ENCODE results near the gene BCCIP.

The BCCIP gene

DNA sequence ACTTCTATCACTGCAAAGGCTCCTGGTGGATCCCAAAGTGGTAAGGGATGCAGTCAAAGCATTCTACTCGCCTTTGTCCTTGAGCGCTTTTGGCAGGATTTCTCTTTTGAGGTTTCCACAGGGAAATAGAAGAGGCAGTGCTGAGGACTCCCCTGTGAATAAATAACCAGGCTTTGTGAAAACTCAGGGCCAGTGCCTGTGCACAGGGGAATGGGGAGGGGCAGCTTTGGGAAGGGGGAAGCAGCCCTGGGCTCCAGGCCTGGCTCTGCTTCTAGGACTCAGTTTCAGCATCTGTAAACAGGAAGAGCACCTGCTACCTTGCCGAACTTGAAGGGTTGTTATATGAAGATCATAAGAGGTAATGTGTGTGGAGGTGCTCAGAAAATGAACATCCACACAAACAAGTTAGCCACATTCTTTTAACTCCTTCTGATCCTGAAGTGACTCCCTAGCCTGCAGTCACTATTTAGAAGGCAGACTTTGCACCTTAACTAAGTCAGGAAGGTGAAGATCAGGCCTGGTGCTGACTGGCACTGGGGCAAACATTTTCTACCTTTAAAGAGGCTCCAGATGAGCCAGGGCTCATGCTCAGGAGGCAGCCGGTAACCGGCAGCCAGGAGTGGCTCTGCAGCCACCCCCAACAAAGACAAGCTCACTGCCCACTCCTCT is 25.2 kb upstream of the BCCIP start:
- DNase-seq = no peak

DNA sequence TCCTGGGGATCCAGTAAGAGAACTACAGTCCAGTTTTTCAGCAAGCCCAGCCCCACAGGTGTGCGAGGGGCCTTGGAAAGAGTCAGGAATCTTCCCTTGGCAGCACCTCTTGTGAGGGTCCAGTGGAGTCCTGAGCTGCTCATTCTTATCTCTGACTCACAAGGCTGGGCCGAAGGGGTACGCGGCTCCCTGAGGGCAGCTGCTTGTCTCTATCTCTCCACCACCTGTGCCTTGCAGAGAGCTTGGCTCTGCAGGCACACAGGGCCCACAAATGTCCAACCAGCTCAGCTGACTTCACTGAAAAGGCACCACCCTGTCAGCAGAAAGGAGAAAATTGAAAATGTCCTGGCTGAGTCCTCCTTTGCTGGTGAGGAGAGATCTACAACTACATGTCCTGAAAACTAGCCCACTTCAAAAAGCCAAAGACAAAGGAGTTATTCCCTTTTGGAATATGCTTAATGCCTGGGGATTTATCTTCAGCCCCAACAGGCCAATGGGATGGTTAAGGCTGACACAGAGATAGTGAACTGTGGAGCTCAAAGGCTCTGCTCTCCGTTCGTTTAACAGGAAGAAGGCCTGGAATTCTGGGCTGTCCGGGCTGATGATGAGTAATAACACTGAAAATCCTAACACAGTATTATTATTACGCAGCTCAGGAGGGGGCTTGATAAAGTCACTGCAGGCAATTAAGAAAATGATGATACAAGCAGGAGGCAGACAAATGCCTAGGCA is 23.7 kb upstream of the BCCIP start:
- DNase-seq = no peak

DNA sequence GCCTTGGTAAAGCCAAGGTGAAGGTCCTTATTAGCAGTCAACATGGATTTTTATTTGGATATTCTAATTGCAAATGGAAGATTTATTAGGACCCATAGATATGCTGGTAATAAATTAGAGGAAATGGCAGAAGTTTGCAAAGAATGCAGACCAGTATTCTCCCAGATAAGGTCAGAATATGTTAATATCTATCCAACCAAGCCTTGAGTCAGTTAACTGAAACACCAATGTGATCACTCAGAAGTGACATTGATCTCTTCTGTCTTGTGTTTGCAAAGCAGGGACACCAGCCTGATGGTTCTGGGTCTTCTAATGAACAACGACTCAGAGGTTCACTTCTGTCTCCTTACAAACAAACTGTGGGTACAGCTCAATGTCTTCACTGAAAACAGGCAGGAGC is 21.8 kb upstream of the BCCIP start:
- DNase-seq = no peak

DNA sequence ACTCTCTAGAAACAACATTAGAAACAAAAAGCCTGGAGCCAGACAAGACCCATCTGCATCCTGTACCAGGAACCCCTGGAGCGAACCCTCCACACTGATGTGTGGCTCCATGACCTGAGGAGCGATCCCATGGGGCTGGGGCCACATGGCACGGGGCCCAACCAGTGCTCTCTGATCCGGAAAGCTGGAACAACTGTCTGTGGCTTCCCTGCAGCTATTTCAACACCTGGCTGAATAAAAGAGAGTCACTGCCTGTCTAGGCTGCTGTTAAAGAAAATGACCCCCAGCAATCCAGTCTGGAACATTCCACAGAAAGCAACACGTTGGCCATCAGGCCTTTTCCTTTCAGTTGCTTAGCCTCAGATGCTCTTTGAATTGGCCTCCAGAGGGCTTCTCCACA is 21.2 kb upstream of the BCCIP start:
- DNase-seq = no peak

DNA sequence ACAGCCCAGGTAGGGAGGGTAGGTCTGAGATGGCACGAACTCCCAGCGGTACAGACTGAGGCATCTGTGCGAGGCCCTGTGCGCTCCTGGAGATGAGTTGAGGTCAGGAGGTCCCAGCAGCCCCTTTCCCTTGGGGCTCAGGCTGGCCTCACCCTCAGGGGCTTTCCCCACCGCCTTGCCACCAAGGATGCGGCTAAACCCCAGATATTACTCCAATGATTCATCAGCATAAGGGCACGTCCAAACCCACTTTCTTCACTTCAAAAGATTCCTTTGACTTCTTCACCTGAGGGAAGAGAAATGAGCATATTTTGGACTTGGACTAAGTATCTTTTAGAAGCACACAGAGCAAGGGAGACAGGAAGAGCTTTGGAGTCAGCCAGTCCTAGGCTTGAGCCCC is 20.6 kb upstream of the BCCIP start:
- DNase-seq = no peak

DNA sequence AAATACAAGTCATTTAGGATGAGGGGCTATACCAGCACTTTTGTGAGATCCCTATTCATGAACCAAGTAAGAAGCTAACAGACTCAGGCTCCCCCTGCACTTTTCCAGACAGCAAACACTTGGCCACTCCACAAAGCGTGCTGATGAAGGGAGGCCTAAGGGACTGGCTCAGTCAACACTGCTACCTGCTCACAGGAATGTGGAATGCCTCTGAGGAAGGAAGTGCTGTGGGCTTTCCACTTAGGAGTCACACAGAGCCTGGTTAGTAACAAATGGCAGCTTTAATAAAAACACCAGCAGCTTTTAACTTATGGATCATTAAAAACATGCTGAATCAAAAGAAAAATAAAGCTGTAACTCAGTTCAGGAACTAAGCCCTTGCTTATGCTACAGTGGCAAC is 15.3 kb upstream of the BCCIP start:
- no peak for DNase-seq

DNA sequence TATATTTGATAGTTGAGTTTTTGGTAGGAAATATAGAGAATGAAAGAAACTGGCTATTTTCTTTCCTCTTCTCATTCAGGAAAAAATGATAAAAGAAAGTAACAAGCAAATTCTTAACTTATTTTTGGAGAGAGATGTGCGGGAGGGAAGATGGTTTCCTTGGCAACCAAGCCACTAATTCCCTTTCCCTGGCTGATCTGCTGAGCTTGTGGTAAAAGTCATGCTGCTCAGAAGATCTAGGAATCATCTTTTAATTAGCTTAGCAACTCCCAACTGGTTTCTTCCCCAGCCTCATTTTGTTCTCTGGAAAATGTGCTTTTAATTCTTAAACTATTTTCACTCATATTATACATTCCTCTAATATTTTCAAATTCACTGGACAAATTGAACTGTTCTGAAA is 12.1 kb upstream of the BCCIP start:
- DNase-seq = no peak

DNA sequence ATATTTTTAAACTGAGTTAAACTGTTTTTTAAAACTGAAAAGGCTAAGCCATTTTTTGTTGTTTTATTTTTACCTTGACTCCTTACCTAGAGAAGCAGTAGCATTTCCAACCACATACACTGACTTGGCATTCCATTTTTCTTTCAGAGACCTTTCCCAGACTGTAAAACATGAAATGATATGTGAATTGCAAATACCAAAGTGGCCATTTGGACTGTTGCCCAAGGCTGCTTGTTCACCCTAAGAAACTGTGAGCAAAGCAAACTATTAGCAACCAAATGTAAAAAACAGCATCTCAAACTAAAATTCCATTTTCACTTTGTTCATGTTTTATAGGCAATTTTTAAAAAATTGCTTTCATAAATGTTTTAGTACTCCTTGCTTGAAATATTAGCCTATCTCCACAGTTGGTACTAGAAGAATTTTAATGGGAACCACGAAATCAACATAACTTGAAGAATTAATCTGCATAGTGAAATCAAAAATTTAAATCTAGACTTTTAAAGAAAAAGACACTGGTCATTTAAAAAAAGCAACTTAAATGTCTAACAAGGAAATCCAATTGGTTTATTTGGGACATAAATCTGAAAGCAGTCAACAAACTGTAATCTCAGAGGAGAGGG is 11.1 kb upstream of the BCCIP start:
- DNase-seq = no peak

DNA sequence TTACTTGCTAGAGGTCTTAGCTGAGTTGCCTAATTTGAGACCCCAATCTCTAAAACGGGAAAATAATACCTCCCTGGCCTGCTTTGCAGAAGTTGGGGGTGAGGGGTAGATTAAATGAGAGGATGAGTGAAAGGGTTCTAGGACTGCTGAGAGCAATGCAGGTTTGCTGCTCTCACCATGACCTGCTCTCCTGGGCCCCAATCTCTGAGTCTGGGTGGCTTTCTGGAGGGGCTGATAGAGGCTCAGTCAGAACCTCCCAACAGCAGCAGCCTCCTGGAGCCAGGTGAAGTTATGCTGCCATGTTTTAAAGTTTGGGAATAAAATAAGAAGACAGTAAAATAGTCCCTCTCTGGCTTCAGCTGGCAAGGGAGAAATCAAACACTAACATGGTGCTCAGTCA is 7.6 kb upstream of the BCCIP start:
- no peak for DNase-seq

DNA sequence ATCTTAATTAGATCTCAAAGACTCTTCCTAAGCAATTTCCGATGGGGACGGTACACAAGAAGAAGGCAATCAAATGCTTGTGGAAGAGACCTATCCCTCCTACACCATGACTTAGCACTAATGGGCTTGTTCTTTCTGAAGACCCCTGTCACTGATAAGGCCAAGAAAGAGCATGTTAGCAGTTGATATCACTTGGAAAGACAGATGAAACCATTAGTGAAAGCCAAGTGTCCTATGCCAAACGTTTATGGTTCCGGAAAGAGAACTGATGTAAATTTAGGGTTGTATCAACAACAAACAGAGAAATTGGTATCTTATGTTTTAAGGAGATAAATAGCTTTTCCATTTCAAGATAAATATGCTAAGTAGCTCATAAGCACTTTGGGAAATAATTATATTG is 6.8 kb upstream of the BCCIP start:
- DNase-seq = no peak

DNA sequence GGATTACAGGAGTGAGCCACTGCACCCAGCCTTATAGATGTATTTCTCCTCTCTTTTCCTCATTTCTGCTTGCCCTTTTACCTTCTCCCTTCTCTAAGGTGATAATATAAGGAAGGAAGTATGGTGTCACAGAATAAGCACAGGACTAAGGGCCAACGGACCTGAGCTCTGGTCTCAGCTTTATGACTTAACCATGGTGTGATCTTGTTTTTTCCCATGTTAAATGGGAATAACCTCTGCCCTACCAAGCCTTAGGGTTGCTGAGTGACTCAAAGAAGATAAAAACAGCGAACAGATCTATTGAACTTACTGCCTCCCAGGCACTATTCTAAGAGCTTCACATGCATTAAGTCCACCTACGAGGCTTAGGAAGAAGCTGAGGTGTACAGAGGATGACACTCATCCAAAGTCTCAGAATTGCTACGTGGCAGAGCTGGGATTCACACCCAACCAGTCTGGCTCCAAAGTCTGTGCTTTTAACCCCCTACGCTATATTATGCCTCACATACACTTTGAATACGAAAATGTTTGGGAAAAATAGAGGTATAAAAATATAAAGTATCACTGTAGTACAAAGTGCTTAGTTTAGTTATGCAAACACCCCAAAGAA is 5.9 kb upstream of the BCCIP start:
- DNase-seq = no peak

DNA sequence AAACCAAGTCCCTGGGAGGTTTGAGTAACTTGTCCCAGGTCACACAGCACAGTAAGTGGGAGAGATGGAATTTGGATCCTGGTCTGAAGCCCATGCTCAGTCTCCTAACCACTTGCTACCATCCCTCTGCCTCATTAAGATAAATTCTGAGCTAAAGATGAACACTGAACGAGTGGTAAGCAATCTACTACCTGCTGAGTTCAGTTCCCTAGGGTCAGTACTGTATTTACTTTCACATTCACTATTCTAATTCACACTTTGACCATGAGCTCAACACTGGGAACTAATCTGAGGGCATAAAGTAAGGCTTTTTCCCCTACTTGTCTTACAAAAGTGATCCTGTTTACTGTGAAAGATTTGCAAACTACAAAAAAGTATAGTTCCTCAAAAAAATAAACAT is 2.6 kb upstream of the BCCIP start:
- DNase-seq = no peak

DNA sequence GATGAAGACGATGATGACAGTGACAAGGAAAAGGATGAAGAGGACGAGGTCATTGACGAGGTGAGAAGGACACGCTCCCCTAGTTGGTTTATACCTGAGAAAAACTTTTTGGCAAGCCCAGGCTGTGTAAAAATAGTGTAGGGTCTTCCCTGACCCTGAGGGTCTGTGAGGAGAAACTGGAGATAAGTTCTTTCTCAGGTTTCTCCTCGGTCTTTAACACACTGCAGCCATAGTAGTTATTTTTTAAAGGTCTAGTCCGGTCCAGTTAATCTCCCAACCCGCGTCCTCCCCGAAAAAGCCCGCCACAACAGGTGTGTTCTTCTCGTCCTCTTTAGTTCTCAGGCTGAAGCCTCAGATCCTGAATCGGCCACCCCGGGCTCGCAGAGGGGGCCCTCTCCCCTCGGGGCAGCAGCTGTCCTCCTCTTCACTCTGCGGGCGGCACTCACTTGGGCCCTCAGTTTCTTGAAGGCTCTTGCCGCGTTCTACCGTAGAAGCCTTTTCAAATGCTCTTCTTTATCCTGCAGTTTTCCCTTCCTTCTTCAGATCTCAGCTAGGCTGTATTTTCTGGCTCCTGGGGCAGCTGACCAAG is 411 bp downstream of the BCCIP start:
- DNase-seq = no peak

DNA sequence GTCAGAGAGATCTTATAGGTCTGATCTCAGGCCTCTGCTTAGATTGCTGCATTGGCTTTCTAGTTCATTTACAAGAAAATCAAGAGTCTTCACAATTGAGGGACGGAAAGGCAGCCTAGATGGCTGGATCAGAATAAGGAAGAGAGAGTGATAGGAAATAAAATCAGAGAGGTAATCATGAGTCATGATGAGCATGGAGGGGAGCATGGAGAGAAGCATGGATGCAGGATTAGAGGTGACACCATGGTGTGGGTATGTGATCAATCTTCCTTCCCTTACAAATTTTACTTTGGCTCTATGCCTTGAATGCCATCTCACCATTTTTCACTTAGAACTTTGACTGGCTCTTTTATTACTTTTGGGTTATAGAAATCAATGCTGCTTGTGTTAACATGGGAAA is 1.4 kb downstream of the BCCIP start:
- no peak for DNase-seq

DNA sequence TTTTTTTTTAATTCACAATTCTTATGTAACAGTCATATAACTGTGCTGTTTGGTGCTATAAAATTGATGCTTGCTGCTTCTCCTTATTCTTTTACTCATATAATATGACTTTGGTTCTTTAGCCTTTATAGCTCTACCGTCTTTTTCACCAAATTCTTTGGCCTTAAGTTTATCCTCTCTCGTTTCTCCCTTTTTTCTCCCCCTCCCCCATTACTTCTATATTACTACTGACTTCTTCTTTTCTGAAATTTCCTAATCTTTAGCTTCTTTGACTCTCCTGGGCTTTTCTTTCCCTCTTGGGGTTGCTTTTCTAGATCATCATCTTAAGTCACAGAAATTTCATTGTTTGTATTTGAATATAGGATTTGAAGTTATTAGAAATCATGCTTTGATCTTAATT is 3.8 kb downstream of the BCCIP start:
- DNase-seq = no peak

DNA sequence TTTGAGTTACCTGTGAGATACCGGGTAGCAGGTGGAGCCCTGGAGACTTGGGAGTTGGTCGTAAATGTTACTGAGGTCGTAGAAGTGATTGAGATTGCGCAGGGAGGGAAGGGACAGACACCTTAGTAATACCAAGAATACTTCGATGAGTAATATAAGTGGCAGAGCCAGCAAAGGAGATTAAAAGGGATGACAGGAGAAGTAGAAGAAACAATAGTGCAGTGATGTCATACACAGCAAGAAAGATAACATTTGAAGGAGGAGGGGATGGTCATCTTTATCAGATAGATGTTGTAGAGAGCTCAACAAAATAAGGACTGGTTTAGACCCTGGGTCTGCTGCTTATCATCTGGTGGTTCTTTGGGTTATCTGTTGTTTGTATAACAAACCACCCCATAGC is 5.0 kb downstream of the BCCIP start:
- no peak for DNase-seq

DNA sequence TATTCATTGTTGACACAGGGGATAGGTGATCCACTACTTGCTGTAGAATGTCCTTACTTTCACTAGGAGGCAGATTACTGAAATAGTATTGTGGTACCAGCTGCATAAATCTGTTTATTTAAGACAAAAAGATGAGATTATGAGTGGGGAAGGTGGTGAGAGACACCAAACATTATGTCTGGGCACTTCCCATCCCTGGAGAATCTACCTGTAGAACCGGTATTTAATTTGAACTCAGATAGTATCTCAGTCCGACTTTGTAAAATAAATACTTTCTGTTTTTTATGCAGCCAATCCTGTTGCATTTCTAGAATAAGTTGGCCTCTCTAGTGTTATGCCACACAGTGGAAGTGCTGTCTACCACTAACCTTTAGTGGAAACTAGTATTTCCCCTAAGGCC is 13.4 kb downstream of the BCCIP start:
- no peak for DNase-seq

DNA sequence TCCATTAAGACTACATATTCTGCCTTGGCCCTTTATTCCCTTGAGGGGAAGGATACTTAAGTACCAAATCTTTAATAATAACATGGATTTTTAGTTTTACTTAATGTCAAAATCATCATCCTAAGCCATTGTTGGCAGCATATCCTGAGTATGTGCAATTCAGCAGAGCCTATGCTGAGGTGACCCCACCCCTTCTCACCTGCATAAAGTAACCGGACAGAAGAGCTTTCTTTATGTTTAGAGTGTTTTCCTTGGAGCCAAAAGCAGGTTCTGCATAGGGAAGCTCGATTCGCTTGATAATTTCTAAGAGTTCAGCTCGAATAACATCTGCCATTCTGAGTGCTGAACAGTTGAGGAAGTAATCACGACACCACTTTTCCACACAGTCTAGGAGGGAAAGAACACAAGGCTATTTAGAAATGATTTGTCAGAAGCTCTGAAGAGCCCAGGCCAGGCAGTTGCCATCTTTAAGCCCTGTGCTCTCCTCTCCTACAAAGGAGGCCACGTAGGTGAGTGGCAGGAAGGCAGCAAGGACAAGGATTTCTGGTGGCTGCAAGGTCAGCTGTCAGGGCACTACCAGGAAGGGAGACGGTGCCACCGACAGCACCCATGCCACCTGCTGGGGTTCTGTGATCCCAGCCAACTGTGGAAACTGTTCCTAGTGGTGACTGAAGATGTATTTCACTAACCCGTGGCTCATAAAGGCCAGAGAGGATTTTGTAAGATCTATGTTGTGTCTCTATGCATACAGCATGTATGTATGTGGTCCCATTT is 15.6 kb downstream of the BCCIP start:
- DNase-seq = no peak

DNA sequence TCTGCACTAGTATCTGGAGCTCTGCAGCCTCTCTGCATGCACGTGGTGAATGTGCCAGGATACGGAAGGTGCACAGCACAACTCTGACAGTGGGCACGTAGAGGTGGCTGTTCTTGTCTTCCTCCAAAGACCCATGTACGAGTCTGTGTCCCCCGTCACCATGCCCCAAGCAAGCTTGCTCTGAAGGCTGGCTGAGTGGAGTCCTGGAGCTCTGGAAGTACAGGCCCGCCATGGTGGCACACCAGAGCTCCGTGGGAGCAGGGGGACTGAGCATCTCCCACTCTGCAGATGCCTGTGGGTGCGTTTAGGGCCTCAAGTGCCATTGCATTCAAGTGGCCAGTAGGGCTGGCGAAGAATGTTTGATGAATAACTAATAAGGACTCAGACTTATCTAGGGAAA is 17.1 kb downstream of the BCCIP start:
- no peak for DNase-seq

DNA sequence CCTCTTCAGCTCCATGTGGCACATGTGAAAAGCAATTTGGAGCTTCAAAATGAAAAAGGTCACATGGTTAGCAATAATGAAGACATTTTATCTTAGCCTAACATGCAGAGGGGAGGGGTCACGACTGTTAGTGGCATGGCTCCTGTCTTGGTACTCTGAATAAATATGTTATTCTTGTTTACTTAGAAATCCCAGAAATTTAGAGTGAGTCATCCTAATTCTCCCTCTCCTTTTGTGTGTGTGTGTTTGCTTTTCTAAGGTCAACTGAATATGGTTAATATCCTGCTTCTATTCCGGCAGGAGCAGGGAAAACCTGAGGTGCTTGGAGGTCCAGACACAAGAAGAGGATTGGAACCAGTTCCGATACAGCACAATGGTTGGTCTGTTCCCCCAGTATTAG is 17.6 kb downstream of the BCCIP start:
- DNase-seq = no peak

DNA sequence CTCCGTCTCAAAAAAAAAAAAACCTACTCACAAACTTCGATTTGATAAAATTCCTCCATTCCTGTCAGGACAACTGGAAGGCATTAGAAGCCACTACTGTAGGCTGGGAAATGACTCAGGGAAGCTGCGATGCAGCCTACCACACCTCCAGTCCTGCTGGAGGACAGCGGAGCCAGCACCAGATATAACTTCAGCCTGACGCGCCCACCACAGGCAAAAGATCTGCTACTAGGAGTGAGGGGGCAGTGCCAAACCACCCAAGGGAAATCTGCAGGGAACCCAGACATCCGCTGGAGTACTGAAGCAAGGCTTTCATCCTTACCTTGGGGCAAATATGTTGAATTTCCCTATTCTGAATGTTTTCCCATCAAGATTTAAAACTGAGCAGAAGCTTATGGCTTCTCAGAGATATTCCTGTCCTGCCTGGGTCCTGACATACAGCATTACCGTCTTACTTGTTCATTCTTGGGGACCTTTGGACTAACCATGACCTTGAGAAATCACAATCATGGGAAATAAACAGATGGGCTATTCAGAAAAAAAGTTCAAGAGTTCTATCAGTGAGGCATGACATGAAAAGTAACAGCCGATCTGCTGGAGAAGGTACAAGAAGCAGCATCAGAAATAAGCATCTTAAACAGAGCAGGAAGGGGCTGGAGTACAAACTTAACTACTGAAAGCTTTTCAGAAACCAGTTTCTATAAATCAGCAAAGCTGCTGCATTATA is 20.4 kb downstream of the BCCIP start:
- DNase-seq = no peak

DNA sequence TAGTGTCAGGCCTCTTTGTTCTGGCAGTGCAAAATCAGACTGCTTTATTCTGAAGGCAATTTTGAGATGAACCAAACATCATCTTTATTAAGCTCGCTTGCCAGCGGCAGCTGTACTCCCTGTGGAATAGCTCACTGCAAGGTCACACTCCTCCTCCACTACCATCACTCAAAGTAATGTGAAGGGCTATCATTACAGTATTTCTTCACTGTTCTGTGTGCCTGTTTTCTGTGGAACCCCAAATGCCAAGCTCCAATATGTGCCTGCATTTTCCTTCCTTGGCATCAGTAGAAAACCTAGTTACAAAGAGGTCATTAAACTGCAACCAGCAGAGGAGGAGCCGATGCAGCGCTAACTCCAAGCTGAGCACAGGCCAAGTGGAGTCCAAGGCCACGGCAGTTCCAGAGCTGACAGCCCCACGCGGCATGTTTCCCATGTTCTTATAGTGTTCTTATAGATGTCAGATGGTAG is 21.4 kb downstream of the BCCIP start:
- peak; percentile 38 for DNase-seq
